GM19238 (cell line): ENCODE data around the gene VSNL1.

Experiments used
- DNase-seq: peaks from one replicate; pipeline ENCODE4 v3.0.0; 2011; ENCODE audit warnings: low spot score; ENCODE audit not compliant: insufficient read length

The VSNL1 gene

DNA sequence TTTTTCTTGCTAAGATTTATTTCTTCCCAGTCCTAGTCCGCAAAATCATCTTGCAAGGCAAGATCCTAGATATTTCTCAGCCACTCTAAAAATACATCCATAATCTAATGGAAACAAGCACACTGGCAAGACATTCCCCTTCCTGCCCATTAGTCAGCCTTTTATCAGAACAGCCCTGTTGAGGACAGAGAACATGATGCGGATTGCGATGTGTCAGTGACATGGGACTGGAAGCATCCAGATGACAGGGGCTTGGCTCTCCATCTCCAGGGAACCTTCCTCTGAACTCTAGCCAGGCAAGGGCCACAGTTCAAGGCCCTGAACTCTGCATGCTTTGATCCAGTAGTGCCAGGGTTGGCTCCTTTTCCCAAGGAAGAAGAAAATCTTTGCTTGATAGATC lies 70.0 kb downstream of the VSNL1 start:
- no peak for DNase-seq

- DNase-seq, result no peak
Observed at GRCh38 chr2:17611036-17611435, 70.5 kb downstream of the VSNL1 start.

- no peak for DNase-seq
Observed at GRCh38 chr2:17614174-17614930, 73.9 kb downstream of the VSNL1 start.

GRCh38 chr2:17615147-17615546 lies 74.7 kb downstream of the VSNL1 start:
- no peak for DNase-seq

GRCh38 chr2:17615728-17616351 lies 75.3 kb downstream of the VSNL1 start:
- no peak for DNase-seq

DNA sequence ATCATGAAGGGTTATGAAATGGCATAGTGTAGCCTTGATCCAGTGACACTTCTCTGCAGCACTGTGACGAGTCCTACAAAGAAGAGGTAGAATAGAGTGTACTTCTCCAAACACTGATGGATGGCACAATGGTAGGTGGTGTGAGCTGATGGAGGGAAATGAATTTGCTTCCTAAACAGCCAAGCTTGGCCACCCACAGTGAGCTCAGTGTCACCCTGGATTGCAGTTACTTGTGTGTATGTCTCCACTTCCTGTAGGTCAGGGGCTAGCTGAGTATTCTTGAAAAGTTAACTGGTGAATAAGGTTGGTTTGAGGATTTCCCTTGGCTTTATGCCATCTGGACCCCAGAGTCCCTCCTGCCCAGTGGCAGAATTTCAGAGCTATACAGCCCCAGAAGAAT lies 75.9 kb downstream of the VSNL1 start:
- no peak for DNase-seq

GRCh38 chr2:17617516-17617915 lies 77.0 kb downstream of the VSNL1 start:
- DNase-seq, result no peak

DNA sequence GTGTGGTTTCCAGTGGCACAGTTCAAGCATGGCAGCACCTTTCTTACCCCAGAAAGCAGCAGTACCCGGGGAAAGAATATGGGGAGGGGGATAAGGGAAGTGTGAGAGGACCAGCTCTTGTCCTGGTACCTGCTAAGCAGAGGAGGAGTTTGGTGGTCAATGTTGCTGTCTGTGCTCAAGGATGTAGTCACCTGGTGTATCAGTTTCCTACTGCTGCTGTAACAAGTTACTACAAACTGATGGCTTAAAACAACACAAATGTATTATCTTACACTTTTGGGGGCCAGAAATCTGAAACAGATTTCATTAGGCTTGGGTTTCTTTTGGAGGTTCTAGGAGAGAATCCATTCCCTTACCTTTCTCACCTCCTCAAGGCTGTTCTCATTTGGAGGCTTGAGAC lies 77.5 kb downstream of the VSNL1 start:
- no peak for DNase-seq

DNA sequence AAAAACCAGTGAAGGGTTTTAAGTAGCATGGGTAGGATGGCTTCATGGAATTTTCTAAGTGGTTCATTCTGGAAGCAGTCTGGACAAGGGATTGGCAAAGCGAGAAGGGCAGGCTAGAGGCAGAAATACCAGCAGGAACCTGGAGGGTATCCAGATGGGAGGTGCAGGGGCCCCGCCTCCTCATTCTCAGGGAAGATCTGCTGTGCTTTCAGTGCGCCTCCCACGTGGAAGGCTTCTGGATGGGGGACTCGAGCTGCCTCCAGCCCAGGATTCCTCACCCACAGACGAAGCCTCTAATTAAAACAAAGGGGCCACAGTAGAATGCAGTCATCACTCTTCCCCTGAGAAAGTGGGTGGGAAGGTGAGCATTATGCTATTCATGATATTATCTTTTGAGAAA lies 79.8 kb downstream of the VSNL1 start:
- no peak for DNase-seq

GRCh38 chr2:17620841-17621240 lies 80.3 kb downstream of the VSNL1 start:
- DNase-seq, result no peak

DNA sequence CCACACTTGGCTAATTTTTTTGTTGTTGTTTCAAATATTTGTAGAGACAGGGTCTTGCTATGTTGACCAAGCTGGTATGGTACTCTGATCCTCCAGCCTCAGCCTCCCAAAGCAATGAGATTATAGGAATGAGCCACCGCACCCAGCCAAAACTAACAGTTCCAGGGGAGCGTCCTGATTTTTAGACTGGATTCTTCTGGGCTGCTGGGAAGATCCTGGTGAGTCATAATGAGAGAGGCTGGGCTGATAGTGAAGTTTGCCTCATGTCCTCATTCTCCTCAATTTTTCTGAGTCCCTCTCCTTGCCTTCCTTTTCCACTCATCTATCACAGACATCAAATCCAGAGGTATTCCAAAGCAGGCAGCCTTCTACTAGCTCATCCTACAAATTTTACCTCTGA lies 81.3 kb downstream of the VSNL1 start:
- DNase-seq, result no peak

- no peak for DNase-seq
Observed at GRCh38 chr2:17625446-17625845, 85.0 kb downstream of the VSNL1 start.

DNA sequence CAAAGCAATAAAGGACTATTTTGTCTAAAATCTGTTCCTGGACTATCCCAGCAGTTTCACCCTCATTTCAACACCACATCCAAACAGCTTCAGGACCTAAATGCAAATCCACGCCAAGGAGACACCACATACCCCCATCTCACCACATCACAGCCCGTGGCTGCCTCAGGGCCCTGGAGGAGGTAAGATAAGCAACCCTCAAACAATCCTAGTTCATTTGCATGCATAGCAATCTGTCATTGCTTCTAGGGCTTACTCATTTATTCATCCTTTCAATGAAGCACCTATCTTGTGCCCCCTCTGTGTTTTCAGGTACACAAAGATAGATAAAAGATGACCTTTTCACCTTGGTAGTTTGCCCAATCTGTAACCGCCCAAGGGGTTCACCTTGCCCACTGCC lies 86.5 kb downstream of the VSNL1 start:
- no peak for DNase-seq

DNA sequence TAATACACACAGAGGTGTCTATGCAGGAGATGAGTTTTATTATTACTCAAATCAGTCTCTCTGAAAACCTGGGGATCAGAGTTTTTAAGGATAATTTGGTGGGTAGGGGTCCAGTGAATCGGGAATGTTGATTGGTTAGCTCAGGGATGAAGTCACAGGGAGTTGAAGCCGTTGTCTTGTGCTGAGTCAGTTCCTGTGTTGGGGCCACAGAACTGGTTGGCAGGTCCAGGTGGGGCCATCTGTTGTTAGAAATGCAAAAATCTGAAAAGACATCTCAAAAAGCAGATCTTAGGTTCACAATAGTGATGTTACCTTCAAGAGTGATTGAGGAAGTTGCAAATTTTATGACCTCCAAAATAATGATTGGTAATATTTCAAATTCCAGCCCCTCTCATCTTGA lies 86.9 kb downstream of the VSNL1 start:
- DNase-seq, result no peak

GRCh38 chr2:17628349-17629261 lies 88.1 kb downstream of the VSNL1 start:
- no peak for DNase-seq

- DNase-seq, result no peak
Observed at GRCh38 chr2:17630089-17630488, 89.6 kb downstream of the VSNL1 start.

DNA sequence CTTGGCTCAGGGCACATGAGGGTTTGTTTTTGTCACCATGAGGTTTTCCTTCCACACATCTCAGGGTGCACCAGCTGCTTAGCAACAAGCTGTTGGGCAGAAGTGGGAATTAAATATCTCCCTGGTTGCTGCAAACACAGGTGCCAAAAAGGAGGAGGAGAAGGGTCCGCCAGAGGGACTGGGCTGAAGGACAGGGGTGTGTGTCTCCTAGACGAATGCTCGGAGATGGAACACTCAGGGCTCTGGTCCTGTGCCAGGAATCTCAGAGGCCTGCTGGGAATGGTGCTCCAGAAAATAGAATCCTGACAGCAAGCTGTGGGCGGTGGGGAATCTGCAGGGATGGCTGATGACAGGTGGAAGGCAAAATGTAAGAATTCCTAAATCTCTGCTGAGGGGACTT lies 94.5 kb downstream of the VSNL1 start:
- no peak for DNase-seq

DNA sequence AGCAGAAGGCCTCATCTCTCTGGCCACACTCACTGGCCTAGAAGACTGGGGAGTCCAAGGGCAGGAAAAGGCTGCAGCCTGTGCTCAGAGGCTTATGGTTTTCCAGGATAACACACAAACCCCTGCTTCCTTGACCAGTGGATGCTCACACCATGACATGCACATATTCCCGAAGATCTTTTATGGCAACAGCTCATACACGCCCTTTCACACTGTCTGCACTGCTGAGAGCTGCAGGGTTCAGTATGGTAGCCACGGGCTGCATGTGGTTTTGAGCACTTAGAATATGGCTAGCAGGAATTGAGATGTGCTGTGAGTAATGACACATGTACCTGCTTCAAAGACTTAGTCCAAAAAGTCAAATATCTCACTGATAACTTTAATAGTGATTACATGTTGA lies 95.8 kb downstream of the VSNL1 start:
- no peak for DNase-seq

DNA sequence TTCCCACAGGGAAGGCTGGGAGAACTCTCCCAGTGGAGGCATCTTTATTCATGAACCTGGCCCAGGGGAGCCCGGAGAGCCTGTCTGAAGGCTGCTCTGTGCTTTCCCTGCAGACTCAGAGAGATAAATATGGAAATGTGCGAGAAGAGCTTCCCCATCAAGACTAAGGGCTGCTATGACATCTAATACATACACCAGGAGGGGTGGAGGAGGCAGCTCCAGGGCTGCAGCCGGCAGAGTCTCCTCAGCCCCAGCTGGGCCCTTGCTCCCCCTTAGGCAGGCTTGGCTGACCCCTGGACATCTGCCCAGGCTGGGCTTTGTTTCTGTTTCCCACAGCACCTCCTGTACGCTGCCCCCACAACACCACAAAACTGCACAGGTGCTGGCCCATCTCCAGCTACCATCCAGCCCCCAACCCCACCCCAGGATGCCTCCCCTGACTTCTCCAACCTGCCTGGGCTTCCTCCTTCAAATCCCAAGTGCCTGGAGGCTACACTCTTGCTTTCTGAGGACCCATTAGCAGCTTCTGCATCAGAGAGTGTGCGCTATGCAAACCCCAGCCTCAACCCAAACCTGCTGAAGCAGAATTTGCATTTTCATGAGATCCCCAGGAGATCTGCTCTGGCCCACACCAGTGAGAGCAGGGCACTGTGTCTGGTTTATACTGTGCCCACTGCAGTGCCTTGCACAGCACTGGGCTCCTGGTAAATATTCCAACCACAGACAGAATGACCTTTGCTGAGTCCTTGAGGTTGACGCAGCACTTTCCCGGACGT lies 96.8 kb downstream of the VSNL1 start:
- DNase-seq, result no peak

- no peak for DNase-seq
Observed at GRCh38 chr2:17638196-17638743, 97.8 kb downstream of the VSNL1 start.

GRCh38 chr2:17640406-17640805 lies 99.9 kb downstream of the VSNL1 start:
- DNase-seq, result no peak
